GM19328 (cell line): ENCODE measurements around the gene C1QTNF8.

Experiments used
- ATAC-seq: cut with Tn5 transposase; IDR thresholded peaks from one replicate; pipeline ENCODE4 v1.9.1; 2021; ENCODE audit warnings: mild to moderate bottlenecking, moderate library complexity; ENCODE audit not compliant: unreplicated experiment

Gene C1QTNF8

GRCh38 chr16:1066584-1067172 lies 29.4 kb downstream of the C1QTNF8 start:
- ATAC-seq = no peak

- ATAC-seq = no peak
Measured at GRCh38 chr16:1065469-1066128, 30.4 kb downstream of the C1QTNF8 start.

GRCh38 chr16:1063728-1064127 lies 32.3 kb downstream of the C1QTNF8 start:
- no peak for ATAC-seq

DNA sequence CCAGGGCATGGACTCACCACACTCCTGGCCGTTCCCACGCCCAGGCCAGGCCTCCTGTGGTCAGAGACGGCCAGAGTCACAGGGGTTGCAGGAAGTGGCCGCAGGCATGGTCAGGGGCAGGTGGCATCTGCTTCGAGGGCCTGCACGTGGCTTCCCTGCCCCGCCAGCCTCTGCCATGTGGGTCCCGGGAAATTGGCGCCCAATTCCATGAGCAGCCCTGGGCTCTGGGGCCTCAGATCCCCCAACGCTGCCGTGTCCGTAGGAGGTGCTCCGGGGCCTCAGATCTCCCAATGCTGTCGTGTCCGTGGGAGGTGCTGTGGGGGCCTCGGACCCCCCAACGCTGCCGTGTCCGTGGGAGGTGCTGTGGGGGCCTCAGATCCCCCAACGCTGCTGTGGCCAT lies 33.1 kb downstream of the C1QTNF8 start:
- ATAC-seq = no peak

- ATAC-seq = no peak
Measured at GRCh38 chr16:1061769-1062505, 34.1 kb downstream of the C1QTNF8 start.

DNA sequence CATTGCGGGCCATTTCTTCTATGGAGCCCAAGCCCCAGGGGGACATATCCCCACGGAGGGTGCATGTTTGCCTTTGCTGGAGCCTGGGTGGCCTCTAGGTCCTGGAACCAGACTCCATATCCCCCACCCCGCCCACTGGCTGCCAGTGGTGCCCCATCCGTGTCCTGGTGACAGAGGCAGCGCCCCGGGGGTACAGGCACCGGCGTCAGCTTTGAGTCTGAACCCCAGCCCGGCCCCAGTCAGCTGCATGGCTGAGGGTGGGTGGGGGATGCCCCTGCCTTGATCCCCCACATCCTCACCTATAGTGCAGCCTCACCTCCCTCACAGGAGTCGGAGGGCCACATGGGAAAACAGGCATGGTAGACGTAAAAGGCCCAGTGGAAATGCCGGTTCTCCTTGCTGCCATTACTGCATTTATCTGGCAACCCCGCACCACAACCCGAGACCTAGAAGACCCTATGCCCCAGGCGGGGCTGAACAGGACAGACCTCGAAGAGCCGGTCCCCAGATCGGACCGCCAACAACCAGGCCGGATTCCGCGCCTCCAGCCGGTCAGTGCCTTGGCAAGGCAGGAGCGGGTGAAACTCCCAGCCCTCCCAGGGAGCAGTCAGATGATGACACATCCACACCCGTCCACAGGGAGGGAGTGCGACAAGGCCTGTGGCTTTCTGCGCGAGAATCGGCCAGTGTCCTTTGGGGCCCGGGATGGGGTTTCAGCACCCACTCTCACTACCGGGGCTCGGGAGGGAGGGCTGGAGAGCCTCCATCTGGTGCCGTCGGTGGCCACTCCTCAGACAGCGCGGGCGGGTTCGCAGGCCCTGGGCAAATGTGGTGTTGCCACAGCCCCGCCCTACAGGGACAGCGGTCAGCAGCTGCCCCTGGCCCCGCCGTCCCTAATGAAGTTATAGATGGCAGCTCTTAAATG lies 35.4 kb downstream of the C1QTNF8 start:
- ATAC-seq = no peak

DNA sequence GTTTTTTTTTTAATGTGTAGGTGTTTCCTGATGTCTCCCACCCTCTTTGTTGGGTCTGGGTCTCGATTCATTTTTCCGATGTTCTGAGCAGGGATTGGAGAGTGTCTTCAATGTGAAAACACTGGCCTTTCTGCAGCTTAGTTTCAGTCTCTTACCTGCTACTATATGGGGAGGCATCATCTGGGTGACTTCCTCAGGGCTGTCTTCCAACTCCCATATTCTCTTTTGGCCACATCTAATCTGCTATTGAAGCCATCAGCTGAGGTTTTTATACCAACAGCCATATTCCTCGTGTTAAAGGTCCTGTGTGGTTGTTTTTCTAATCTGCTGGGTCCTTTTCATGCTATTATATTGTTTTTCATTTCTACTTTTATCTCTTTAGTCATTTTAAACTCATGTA lies 36.7 kb downstream of the C1QTNF8 start:
- no peak for ATAC-seq

DNA sequence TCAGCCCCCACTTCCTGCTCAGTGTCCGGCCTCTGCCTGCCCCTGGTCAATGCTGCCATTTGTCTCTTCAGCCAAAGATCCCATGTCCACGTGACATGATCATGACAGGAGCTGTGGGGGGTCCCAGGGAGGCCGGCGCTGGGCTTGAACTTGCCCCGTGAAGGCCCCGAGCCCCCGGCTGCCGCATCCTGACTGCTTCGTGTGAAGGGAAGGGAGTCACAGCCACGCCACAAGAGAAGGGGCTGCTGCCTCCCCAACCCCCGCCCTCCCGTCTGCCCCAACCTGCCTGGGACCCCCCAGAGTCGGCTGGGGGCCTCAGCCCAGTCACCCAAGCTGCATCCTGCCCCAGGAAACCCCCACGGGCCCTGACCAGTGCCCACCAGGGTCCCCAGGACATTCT lies 37.8 kb downstream of the C1QTNF8 start:
- ATAC-seq = no peak

- ATAC-seq = no peak
Measured at GRCh38 chr16:1057252-1057932, 38.7 kb downstream of the C1QTNF8 start.

GRCh38 chr16:1056196-1056595 lies 39.8 kb downstream of the C1QTNF8 start:
- no peak for ATAC-seq

GRCh38 chr16:1055557-1055924 lies 40.5 kb downstream of the C1QTNF8 start:
- ATAC-seq = no peak

DNA sequence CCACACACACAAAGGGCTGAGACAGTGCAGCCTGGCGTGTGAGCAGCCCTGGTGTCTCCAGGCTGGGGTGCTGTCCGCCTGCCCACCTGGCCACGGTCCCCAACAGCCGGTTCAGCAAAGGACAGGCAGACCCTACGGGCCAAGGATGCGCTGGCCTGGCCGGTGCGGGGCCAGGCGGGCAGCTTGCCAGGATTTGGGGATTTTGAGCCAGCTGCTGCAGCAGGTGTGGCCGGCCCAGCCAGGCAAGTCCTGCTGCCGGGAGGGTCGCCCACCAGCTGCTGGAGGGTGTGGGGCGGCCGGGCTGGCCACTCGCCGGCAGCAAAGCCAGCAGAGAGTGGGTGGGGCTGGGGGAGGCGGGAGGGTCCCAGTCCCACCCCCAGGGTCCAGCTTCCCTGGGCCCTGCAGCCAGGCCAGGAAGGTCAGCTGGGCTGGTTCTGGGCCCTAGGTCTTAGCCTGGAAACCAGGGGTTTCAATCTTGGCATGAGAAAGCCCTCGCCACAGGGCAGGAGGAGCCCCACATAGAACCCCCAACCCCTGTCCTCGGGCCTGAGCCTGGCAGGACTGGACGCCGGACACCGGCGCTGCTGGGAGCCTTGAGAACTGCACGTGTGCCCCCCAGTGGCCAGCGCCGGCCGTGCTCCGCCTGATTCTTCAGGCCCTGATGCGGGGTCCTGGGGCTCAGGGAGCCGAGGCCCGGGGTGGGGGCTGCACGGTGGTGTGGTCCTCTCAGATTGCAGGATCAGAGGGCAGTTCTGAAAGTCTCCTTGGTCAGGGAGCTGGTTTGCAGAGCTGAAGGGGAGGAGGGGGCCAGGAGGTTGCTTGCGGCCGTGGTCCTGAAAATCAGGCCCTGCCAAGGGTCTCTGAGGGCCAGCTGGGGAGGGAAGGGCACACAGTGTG lies 41.1 kb downstream of the C1QTNF8 start:
- ATAC-seq = no peak

DNA sequence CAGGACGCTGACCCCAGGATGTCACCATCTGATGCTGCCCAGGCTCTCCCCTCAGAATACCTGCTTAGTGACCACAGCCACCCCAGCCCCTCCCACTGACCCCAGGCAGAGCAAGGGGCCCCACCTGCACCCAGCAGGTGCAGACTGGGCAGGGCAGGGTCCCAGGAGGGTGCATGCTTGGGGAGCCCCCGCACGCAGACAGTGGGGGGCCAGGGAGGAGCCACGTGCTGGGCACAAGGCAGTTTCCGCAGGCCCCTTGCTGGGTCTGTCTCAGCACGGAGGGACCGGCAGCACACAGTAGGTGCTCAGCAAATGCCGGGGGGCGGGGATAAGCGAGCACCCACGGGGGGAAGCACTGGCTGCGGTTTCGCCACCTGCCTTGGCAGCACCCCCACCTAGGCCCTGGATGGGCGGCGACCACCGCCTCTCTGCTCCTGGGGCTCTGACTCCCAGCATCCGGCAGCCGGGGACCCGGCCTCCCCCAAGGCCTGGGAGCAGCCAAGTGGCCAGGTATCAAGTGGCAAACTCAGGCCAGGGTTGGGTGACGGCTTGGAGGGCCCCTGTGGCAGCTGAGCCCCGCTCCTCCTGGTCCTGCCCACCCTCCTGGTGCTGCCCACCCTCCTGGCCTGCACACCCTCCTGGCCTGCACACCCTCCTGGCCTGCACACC lies 42.2 kb downstream of the C1QTNF8 start:
- ATAC-seq = no peak

DNA sequence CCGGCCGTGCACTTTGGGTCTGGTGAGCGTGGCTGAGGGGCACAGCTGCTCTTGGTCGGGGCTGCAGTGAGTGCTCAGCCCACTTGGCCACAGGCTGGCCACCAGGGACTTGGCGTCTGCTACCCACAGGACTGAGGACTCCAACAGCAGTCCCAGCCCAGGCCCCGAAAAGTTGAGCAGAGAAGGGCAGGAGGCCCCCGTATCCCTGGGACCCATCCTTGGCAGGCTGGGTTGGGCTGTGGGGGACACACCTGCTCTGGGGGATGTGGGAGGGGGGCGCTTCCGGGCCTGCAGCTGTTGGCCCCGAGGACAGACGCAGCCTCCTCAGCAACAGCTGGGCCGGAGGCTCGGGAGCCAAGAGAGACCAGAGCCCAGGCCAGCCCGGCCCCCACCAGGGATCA lies 42.9 kb downstream of the C1QTNF8 start:
- no peak for ATAC-seq

DNA sequence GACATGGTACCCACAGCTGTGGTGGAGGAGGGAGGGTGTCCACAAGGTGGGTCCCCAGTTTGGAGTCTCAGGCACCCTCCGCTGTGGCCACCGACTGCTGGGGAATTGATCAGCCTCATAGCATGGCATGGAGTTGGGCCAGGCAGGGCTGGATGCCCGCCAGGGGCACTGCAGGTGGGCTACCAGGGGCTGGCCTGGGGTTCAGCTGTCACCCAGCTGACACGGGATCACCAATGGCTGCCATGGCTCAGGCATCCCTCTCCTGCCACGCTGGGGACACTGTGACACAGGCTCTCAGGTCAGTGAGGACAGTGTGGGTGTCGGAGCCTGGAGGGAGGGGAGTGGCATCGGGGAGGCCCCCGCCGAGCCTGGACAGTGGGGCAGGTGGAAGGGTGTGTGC lies 43.3 kb downstream of the C1QTNF8 start:
- no peak for ATAC-seq

DNA sequence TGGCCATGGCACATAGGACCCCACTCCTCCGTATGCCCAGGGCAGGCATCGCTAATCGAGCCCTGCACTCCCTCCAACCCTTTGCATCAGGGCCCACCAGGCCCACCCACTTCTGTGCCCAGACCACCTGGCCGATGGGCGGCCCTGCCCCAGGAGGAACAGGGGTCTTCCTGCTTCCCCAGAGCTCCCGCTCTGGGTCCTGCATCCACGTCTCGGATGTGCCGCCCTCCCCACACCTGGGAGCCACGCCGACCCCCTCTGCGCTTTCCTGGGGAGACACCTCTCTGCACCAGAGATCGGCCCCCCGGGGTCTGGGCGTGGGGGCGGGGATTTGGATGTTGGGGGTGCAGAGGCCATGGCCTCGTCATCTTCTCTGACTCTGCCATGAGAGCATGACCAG lies 44.6 kb downstream of the C1QTNF8 start:
- ATAC-seq = no peak

DNA sequence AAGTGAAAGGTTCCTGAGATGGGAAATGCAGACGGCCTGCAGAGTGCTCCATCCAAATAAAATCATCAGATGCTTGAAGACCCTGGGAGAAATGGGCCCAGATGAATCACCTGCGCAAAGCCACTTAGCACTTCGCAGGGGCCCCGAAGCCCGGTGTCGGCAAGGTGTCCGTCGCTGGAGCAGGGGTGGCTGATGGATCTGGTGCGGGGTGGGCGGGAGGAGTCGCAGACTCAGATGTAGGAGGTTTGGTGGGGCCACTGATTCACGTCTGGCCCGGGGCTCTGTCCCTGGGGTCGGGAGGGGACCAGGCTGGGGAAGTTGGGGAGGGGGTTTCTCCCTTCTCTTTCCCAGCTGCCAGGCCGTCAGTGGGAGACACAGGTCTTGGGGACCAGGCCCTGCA lies 45.1 kb downstream of the C1QTNF8 start:
- no peak for ATAC-seq

GRCh38 chr16:1050516-1050915 lies 45.5 kb downstream of the C1QTNF8 start:
- no peak for ATAC-seq

- ATAC-seq = no peak
Measured at GRCh38 chr16:1049976-1050247, 46.1 kb downstream of the C1QTNF8 start.
